ENCODE measurements around the gene GRIN3B.

DNA sequence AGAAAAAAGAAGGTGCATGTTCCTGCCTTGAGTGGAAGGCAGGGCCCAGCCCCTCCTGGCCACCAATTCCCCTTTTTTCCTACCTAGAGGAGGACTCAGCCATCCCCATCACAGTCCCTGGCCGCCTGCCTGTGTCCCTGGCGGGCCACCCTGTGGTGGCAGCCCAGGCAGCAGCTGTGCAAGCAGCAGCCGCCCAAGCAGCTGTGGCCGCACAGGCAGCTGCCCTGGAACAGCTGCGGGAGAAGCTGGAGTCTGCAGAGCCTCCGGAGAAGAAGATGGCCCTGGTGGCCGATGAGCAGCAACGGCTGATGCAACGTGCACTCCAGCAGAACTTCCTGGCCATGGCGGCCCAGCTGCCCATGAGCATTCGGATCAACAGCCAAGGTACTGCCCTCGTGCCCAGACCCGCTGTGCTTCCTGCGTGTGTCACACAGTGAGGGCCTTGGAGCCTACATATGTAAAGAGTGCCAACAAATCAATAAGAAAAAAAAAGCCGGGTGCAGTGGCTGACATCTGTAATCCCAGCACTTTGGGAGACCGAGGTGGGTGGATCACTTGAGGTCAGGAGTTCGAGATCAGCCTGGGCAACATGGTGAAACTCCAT is 33.6 kb upstream of the GRIN3B start:
- TF ChIP-seq RFX5 (IDR thresholded peaks at IDR 0.05) (no peak), CEBPB (IDR thresholded peaks at IDR 0.05) (no peak), RCOR1 (IDR thresholded peaks at IDR 0.05; ENCODE audit: low read depth, low read length) (no peak), RAD21 (conservative IDR thresholded peaks at IDR 0.05 in 1 of 2, IDR thresholded peaks at IDR 0.05 in 1 of 2) (no peak), HEYL (CRISPR knock-in tag; IDR thresholded peaks at IDR 0.05) (no peak), EP300 (IDR thresholded peaks at IDR 0.05) (no peak)
- TF ChIP-seq, protein P1, sequence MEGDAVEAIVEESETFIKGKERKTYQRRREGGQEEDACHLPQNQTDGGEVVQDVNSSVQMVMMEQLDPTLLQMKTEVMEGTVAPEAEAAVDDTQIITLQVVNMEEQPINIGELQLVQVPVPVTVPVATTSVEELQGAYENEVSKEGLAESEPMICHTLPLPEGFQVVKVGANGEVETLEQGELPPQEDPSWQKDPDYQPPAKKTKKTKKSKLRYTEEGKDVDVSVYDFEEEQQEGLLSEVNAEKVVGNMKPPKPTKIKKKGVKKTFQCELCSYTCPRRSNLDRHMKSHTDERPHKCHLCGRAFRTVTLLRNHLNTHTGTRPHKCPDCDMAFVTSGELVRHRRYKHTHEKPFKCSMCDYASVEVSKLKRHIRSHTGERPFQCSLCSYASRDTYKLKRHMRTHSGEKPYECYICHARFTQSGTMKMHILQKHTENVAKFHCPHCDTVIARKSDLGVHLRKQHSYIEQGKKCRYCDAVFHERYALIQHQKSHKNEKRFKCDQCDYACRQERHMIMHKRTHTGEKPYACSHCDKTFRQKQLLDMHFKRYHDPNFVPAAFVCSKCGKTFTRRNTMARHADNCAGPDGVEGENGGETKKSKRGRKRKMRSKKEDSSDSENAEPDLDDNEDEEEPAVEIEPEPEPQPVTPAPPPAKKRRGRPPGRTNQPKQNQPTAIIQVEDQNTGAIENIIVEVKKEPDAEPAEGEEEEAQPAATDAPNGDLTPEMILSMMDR (IDR thresholded peaks at IDR 0.05) = no peak

All from A549 (cell line).